Nephron progenitor cell (in vitro differentiated cells): ENCODE results near the gene ZNF75A.

Experiments
- DNase-seq: peaks from one replicate; pipeline ENCODE4 v3.0.0; 2021
- H3K27ac Mint-ChIP-seq: 2 replicates; pipeline ENCODE4 v1.8.0; 2021; ENCODE audit warnings: mild to moderate bottlenecking, moderate library complexity, mixed read lengths
- H3K27me3 Mint-ChIP-seq: 2 replicates; pipeline ENCODE4 v1.8.0; 2021; ENCODE audit warnings: mild to moderate bottlenecking, low read depth, mixed read lengths; ENCODE audit not compliant: poor library complexity
- H3K36me3 Mint-ChIP-seq: 2 replicates; pipeline ENCODE4 v1.8.0; 2021; ENCODE audit warnings: low read depth, mixed read lengths
- H3K4me1 Mint-ChIP-seq: 2 replicates; pipeline ENCODE4 v1.8.0; 2021; ENCODE audit warnings: mixed read lengths
- H3K4me3 Mint-ChIP-seq: 2 replicates; pipeline ENCODE4 v1.8.0; 2021; ENCODE audit warnings: mild to moderate bottlenecking, moderate library complexity, mixed read lengths
- H3K9me3 Mint-ChIP-seq: 2 replicates; pipeline ENCODE4 v1.8.0; 2021; ENCODE audit warnings: mild to moderate bottlenecking, moderate library complexity, mixed read lengths
- CTCF ChIP-seq: fragments of 200-600 bp; sonication (generic); IDR thresholded peaks from 2 replicates; pipeline ENCODE4 v1.5.0; 2021; ENCODE audit warnings: antibody characterized with exemption

The ZNF75A gene

GRCh38 chr16:3327514-3327913 is 22.2 kb downstream of the ZNF75A start:
- no peaks in the 10 kb centered on the region for H3K36me3 Mint-ChIP-seq
- H3K4me1 Mint-ChIP-seq: no peaks in the 10 kb centered on the region
- H3K4me3 Mint-ChIP-seq: no peak overlapping the region
- H3K9me3 Mint-ChIP-seq: peaks cover 49% of the 10 kb centered on the region
- H3K27me3 Mint-ChIP-seq: peaks cover 7% of the 10 kb centered on the region
- no peak overlapping the region for H3K27ac Mint-ChIP-seq
- DNase-seq: no peak
- no peak for TF ChIP-seq CTCF

GRCh38 chr16:3328104-3328503 is 22.8 kb downstream of the ZNF75A start:
- DNase-seq: no peak
- Mint-ChIP-seq H3K9me3 (peaks cover 48% of the 10 kb centered on the region), H3K36me3 (no peaks in the 10 kb centered on the region), H3K27ac (no peak overlapping the region), H3K4me1 (no peaks in the 10 kb centered on the region), H3K4me3 (no peak overlapping the region), H3K27me3 (peaks cover 7% of the 10 kb centered on the region)
- no peak for TF ChIP-seq CTCF

GRCh38 chr16:3328643-3329042 is 23.3 kb downstream of the ZNF75A start:
- peaks cover 7% of the 10 kb centered on the region for H3K27me3 Mint-ChIP-seq
- no peak for TF ChIP-seq CTCF
- no peak overlapping the region for H3K27ac Mint-ChIP-seq
- H3K36me3 Mint-ChIP-seq: no peaks in the 10 kb centered on the region
- DNase-seq: no peak
- no peaks in the 10 kb centered on the region for H3K4me1 Mint-ChIP-seq
- H3K4me3 Mint-ChIP-seq: no peak overlapping the region
- H3K9me3 Mint-ChIP-seq: peaks cover 46% of the 10 kb centered on the region

GRCh38 chr16:3346041-3346440 is 40.7 kb downstream of the ZNF75A start:
- peaks cover 28% of the 10 kb centered on the region for H3K27me3 Mint-ChIP-seq
- no peak for TF ChIP-seq CTCF
- H3K4me3 Mint-ChIP-seq: no peak overlapping the region
- H3K27ac Mint-ChIP-seq: no peak overlapping the region
- no peaks in the 10 kb centered on the region for H3K4me1 Mint-ChIP-seq
- H3K36me3 Mint-ChIP-seq: no peaks in the 10 kb centered on the region
- peaks cover 55% of the 10 kb centered on the region for H3K9me3 Mint-ChIP-seq
- no peak for DNase-seq

- DNase-seq: no peak
- TF ChIP-seq CTCF: no peak
- H3K27me3 Mint-ChIP-seq: peaks cover 34% of the 10 kb centered on the region
- H3K4me1 Mint-ChIP-seq: no peaks in the 10 kb centered on the region
- H3K4me3 Mint-ChIP-seq: no peak overlapping the region
- peaks cover 55% of the 10 kb centered on the region for H3K9me3 Mint-ChIP-seq
- H3K27ac Mint-ChIP-seq: no peak overlapping the region
- H3K36me3 Mint-ChIP-seq: no peaks in the 10 kb centered on the region
Observed at GRCh38 chr16:3347586-3347985, 42.3 kb downstream of the ZNF75A start.

- Mint-ChIP-seq H3K4me1 (no peaks in the 10 kb centered on the region), H3K27me3 (peaks cover 33% of the 10 kb centered on the region), H3K27ac (no peak overlapping the region), H3K4me3 (no peak overlapping the region), H3K36me3 (no peaks in the 10 kb centered on the region), H3K9me3 (peaks cover 56% of the 10 kb centered on the region)
- DNase-seq: no peak
- no peak for TF ChIP-seq CTCF
Observed at GRCh38 chr16:3348547-3349167, 43.4 kb downstream of the ZNF75A start.
